HG02759 (cell line): ENCODE measurements around the gene DDX55.

Experiments used
- ATAC-seq: cut with Tn5 transposase; IDR thresholded peaks from one replicate; pipeline ENCODE4 v1.9.1; 2021; ENCODE audit warnings: mild to moderate bottlenecking, moderate library complexity; ENCODE audit not compliant: unreplicated experiment

Gene DDX55

GRCh38 chr12:123607756-123608155 is 5.9 kb downstream of the DDX55 start:
- ATAC-seq = no peak

GRCh38 chr12:123608182-123608581 is 6.3 kb downstream of the DDX55 start:
- no peak for ATAC-seq

- no peak for ATAC-seq
Observed at GRCh38 chr12:123614110-123614509, 12.2 kb downstream of the DDX55 start.

- no peak for ATAC-seq
Observed at GRCh38 chr12:123614531-123614930, 12.6 kb downstream of the DDX55 start.

GRCh38 chr12:123617144-123617543 is 15.2 kb downstream of the DDX55 start:
- no peak for ATAC-seq

- ATAC-seq = no peak
Observed at GRCh38 chr12:123617580-123617979, 15.7 kb downstream of the DDX55 start.

GRCh38 chr12:123621101-123621500 is 19.2 kb downstream of the DDX55 start:
- no peak for ATAC-seq

GRCh38 chr12:123621619-123622530 is 20.0 kb downstream of the DDX55 start:
- no peak for ATAC-seq

GRCh38 chr12:123633379-123634141 is 31.7 kb downstream of the DDX55 start, which contains the start of the genes EIF2B1 and GTF2H3:
TSS of gene EIF2B1 (minus strand) at chr12:123633686. CDS start at chr12:123633557, 129 bp downstream.
TSS of gene GTF2H3 (plus strand) at chr12:123633829. CDS start at chr12:123633860, 31 bp downstream.
- ATAC-seq = peak; percentile 97

GRCh38 chr12:123634142-123634561 is 32.3 kb downstream of the DDX55 start:
- no peak for ATAC-seq

- ATAC-seq = no peak
Observed at GRCh38 chr12:123643911-123644310, 42.0 kb downstream of the DDX55 start.

GRCh38 chr12:123645380-123645779 is 43.5 kb downstream of the DDX55 start:
- ATAC-seq = no peak

- no peak for ATAC-seq
Observed at GRCh38 chr12:123645878-123646277, 44.0 kb downstream of the DDX55 start.

GRCh38 chr12:123648401-123648800 is 46.5 kb downstream of the DDX55 start:
- no peak for ATAC-seq

GRCh38 chr12:123654129-123654701 is 52.3 kb downstream of the DDX55 start:
- ATAC-seq = no peak

- ATAC-seq = peak; percentile 93
Observed at GRCh38 chr12:123655420-123655819, 53.5 kb downstream of the DDX55 start.

- ATAC-seq = no peak
Observed at GRCh38 chr12:123656392-123656791, 54.5 kb downstream of the DDX55 start.

- ATAC-seq = no peak
Observed at GRCh38 chr12:123657211-123657610, 55.3 kb downstream of the DDX55 start.

- no peak for ATAC-seq
Observed at GRCh38 chr12:123659996-123660727, 58.3 kb downstream of the DDX55 start.

- ATAC-seq = no peak
Observed at GRCh38 chr12:123667771-123668170, 65.9 kb downstream of the DDX55 start.
